Measurements from ENCODE around the gene DLGAP3.

GRCh38 chr1:34825455-34826091 is 103.9 kb downstream of the DLGAP3 start:
- TF ChIP-seq POLR2A (IDR thresholded peaks at IDR 0.05; ENCODE audit: low read depth, low read length) (no peak), POLR2AphosphoS5 (IDR thresholded peaks at IDR 0.05; ENCODE audit: low read depth, low read length) (no peak), TAF1 (IDR thresholded peaks at IDR 0.05; ENCODE audit: borderline replicate concordance, low read depth, low read length) (no peak)
